ENCODE data around the gene SUGCT. TPM values are rescaled to one million over a fixed set of nuclear protein-coding genes. Genes with fewer than 3 reads are reported as not detected.

SUGCT gene
- total RNA-seq, 3 donors from 2014 or later (not counting 1 experiment from before 2014, with no cell fraction given), result 0.40 to 0.59 TPM; not detected in 1

- no peaks in the 10 kb centered on the region for H3K36me3 ChIP-seq (ENCODE audit: control insufficient read depth, insufficient read depth, low read length)
- no peaks in the 10 kb centered on the region for H3K4me1 ChIP-seq (ENCODE audit: control insufficient read depth, insufficient read depth, low read length)
- Mint-ChIP-seq H3K4me3 (no peak overlapping the region), H3K4me1 (no peaks in the 10 kb centered on the region), H3K27ac (no peak overlapping the region), H3K9me3 (peaks cover 19 to 21% of the 10 kb centered on the region in 2 donors), H3K27me3 (ENCODE audit: low read depth in 2 of 2) (no peaks in the 10 kb centered on the region), H3K36me3 (peaks cover 16% of the 10 kb centered on the region)
- no peak overlapping the region for H3K4me3 ChIP-seq (ENCODE audit: low read length)
- H3K9me3 ChIP-seq (ENCODE audit: control insufficient read depth, insufficient read depth, low read length), result peaks cover 6% of the 10 kb centered on the region
- ATAC-seq, result no peak
- no peaks in the 10 kb centered on the region for H3K27me3 ChIP-seq (ENCODE audit: control insufficient read depth, insufficient read depth, low read length)
- no peak for DNase-seq
- intact Hi-C loops (cut with micrococcal nuclease), result no loop called here
- H3K27ac ChIP-seq (ENCODE audit: low read length), result no peak overlapping the region
- no peak for TF ChIP-seq CTCF (IDR thresholded peaks at IDR 0.05)
Measured at GRCh38 chr7:40887099-40887498, 752.3 kb downstream of the SUGCT start.

- no peak for ATAC-seq
- Histone ChIP-seq H3K36me3 (ENCODE audit: control insufficient read depth, insufficient read depth, low read length) (no peaks in the 10 kb centered on the region), H3K4me3 (ENCODE audit: low read length) (no peak overlapping the region), H3K27me3 (ENCODE audit: control insufficient read depth, insufficient read depth, low read length) (no peaks in the 10 kb centered on the region), H3K9me3 (ENCODE audit: control insufficient read depth, insufficient read depth, low read length) (peaks cover 6% of the 10 kb centered on the region), H3K4me1 (ENCODE audit: control insufficient read depth, insufficient read depth, low read length) (no peaks in the 10 kb centered on the region), H3K27ac (ENCODE audit: low read length) (no peak overlapping the region)
- H3K4me3 Mint-ChIP-seq, result no peak overlapping the region
- 87% methylated on average over 1 of the region's 1 CpG for WGBS (ENCODE audit: insufficient coverage)
- H3K27me3 Mint-ChIP-seq (ENCODE audit: low read depth in 2 of 2), result no peaks in the 10 kb centered on the region
- no peaks in the 10 kb centered on the region for H3K4me1 Mint-ChIP-seq
- no peak for TF ChIP-seq CTCF (IDR thresholded peaks at IDR 0.05)
- peaks cover 21 to 23% of the 10 kb centered on the region in 2 donors for H3K9me3 Mint-ChIP-seq
- intact Hi-C loops (cut with micrococcal nuclease), result no loop called here
- peaks cover 16% of the 10 kb centered on the region for H3K36me3 Mint-ChIP-seq
- DNase-seq, result no peak
- H3K27ac Mint-ChIP-seq, result no peak overlapping the region
Measured at GRCh38 chr7:40888499-40888898, 753.7 kb downstream of the SUGCT start.

GRCh38 chr7:40889099-40889498 lies 754.3 kb downstream of the SUGCT start:
- no peaks in the 10 kb centered on the region for H3K27me3 Mint-ChIP-seq (ENCODE audit: low read depth in 2 of 2)
- no peaks in the 10 kb centered on the region for H3K4me1 Mint-ChIP-seq
- H3K36me3 Mint-ChIP-seq, result peaks cover 16% of the 10 kb centered on the region
- DNase-seq, result no peak
- Histone ChIP-seq H3K9me3 (ENCODE audit: control insufficient read depth, insufficient read depth, low read length) (peaks cover 6% of the 10 kb centered on the region), H3K27me3 (ENCODE audit: control insufficient read depth, insufficient read depth, low read length) (no peaks in the 10 kb centered on the region), H3K27ac (ENCODE audit: low read length) (no peak overlapping the region), H3K4me3 (ENCODE audit: low read length) (no peak overlapping the region), H3K36me3 (ENCODE audit: control insufficient read depth, insufficient read depth, low read length) (no peaks in the 10 kb centered on the region), H3K4me1 (ENCODE audit: control insufficient read depth, insufficient read depth, low read length) (no peaks in the 10 kb centered on the region)
- no peak for ATAC-seq
- no peak overlapping the region for H3K4me3 Mint-ChIP-seq
- 85% methylated on average over 4 of the region's 4 CpGs for WGBS (ENCODE audit: insufficient coverage)
- intact Hi-C loops (cut with micrococcal nuclease), result no loop called here
- TF ChIP-seq CTCF (IDR thresholded peaks at IDR 0.05), result no peak
- H3K27ac Mint-ChIP-seq, result no peak overlapping the region
- peaks cover 21 to 22% of the 10 kb centered on the region in 2 donors for H3K9me3 Mint-ChIP-seq

GRCh38 chr7:40889539-40889938 lies 754.7 kb downstream of the SUGCT start:
- H3K36me3 ChIP-seq (ENCODE audit: control insufficient read depth, insufficient read depth, low read length), result no peaks in the 10 kb centered on the region
- no peak for ATAC-seq
- Mint-ChIP-seq H3K27ac (no peak overlapping the region), H3K9me3 (peaks cover 21 to 22% of the 10 kb centered on the region in 2 donors), H3K4me1 (no peaks in the 10 kb centered on the region), H3K36me3 (peaks cover 16% of the 10 kb centered on the region), H3K27me3 (ENCODE audit: low read depth in 2 of 2) (no peaks in the 10 kb centered on the region), H3K4me3 (no peak overlapping the region)
- H3K27me3 ChIP-seq (ENCODE audit: control insufficient read depth, insufficient read depth, low read length), result no peaks in the 10 kb centered on the region
- no peak for TF ChIP-seq CTCF (IDR thresholded peaks at IDR 0.05)
- no peak overlapping the region for H3K4me3 ChIP-seq (ENCODE audit: low read length)
- 85% methylated on average over 1 of the region's 2 CpGs for WGBS (ENCODE audit: insufficient coverage)
- peaks cover 4% of the 10 kb centered on the region for H3K9me3 ChIP-seq (ENCODE audit: control insufficient read depth, insufficient read depth, low read length)
- no peak overlapping the region for H3K27ac ChIP-seq (ENCODE audit: low read length)
- H3K4me1 ChIP-seq (ENCODE audit: control insufficient read depth, insufficient read depth, low read length), result no peaks in the 10 kb centered on the region
- intact Hi-C loops (cut with micrococcal nuclease), result no loop called here
- DNase-seq, result no peak
